ENCODE results near the gene CADM3. TPM values are rescaled to one million over a fixed set of nuclear protein-coding genes. Genes with fewer than 3 reads are reported as not detected.

CADM3 gene
- total and polyA plus RNA-seq, 2 experiments from 2014 or later: 2.0 to 4.4 TPM

- no peak overlapping the region for H3K27ac ChIP-seq (ENCODE audit: low read depth)
- no peaks in the 10 kb centered on the region for H3K4me1 Mint-ChIP-seq
- no peaks in the 10 kb centered on the region for H4K20me1 ChIP-seq (replicated peaks; ENCODE audit: insufficient read depth)
- peak overlapping the region; percentile 68; the same call in 1 of the 2 replicates for H2AFZ ChIP-seq
- peaks cover 3% of the 10 kb centered on the region; the same call in 2 of the 3 replicates for H3K36me3 Mint-ChIP-seq (ENCODE audit: low read depth)
- H3K27me3 Mint-ChIP-seq (ENCODE audit: insufficient read depth, low read depth, poor library complexity): peaks cover 3% of the 10 kb centered on the region
- peaks cover 14% of the 10 kb centered on the region for H3K9me2 ChIP-seq (ENCODE audit: insufficient read depth)
- no peak for ATAC-seq
- H3K4me1 ChIP-seq (ENCODE audit: insufficient read depth): no peaks in the 10 kb centered on the region
- no peaks in the 10 kb centered on the region for H3F3A ChIP-seq (replicated peaks; ENCODE audit: low read depth)
- TF ChIP-seq REST (IDR thresholded peaks at IDR 0.05; ENCODE audit: unreplicated experiment) (no peak), EZH2phosphoT487 (IDR thresholded peaks at IDR 0.05; ENCODE audit: unreplicated experiment) (no peak), POLR2AphosphoS5 (IDR thresholded peaks at IDR 0.05; ENCODE audit: low read depth) (no peak), EZH2 (IDR thresholded peaks at IDR 0.05; ENCODE audit: low read depth, unreplicated experiment) (no peak), ZNF114 (CRISPR knock-in tag; IDR thresholded peaks at IDR 0.05) (no peak), STAT1 (IDR thresholded peaks at IDR 0.05; ENCODE audit: unreplicated experiment) (no peak), NANOG (IDR thresholded peaks at IDR 0.05; ENCODE audit: borderline replicate concordance) (no peak), CREB1 (CRISPR knock-in tag; IDR thresholded peaks at IDR 0.05; ENCODE audit: low read depth) (no peak), ZNF331 (CRISPR knock-in tag; IDR thresholded peaks at IDR 0.05; ENCODE audit: low read depth) (no peak), JUNB (IDR thresholded peaks at IDR 0.05; ENCODE audit: unreplicated experiment) (no peak)
- TF ChIP-seq, protein P1, sequence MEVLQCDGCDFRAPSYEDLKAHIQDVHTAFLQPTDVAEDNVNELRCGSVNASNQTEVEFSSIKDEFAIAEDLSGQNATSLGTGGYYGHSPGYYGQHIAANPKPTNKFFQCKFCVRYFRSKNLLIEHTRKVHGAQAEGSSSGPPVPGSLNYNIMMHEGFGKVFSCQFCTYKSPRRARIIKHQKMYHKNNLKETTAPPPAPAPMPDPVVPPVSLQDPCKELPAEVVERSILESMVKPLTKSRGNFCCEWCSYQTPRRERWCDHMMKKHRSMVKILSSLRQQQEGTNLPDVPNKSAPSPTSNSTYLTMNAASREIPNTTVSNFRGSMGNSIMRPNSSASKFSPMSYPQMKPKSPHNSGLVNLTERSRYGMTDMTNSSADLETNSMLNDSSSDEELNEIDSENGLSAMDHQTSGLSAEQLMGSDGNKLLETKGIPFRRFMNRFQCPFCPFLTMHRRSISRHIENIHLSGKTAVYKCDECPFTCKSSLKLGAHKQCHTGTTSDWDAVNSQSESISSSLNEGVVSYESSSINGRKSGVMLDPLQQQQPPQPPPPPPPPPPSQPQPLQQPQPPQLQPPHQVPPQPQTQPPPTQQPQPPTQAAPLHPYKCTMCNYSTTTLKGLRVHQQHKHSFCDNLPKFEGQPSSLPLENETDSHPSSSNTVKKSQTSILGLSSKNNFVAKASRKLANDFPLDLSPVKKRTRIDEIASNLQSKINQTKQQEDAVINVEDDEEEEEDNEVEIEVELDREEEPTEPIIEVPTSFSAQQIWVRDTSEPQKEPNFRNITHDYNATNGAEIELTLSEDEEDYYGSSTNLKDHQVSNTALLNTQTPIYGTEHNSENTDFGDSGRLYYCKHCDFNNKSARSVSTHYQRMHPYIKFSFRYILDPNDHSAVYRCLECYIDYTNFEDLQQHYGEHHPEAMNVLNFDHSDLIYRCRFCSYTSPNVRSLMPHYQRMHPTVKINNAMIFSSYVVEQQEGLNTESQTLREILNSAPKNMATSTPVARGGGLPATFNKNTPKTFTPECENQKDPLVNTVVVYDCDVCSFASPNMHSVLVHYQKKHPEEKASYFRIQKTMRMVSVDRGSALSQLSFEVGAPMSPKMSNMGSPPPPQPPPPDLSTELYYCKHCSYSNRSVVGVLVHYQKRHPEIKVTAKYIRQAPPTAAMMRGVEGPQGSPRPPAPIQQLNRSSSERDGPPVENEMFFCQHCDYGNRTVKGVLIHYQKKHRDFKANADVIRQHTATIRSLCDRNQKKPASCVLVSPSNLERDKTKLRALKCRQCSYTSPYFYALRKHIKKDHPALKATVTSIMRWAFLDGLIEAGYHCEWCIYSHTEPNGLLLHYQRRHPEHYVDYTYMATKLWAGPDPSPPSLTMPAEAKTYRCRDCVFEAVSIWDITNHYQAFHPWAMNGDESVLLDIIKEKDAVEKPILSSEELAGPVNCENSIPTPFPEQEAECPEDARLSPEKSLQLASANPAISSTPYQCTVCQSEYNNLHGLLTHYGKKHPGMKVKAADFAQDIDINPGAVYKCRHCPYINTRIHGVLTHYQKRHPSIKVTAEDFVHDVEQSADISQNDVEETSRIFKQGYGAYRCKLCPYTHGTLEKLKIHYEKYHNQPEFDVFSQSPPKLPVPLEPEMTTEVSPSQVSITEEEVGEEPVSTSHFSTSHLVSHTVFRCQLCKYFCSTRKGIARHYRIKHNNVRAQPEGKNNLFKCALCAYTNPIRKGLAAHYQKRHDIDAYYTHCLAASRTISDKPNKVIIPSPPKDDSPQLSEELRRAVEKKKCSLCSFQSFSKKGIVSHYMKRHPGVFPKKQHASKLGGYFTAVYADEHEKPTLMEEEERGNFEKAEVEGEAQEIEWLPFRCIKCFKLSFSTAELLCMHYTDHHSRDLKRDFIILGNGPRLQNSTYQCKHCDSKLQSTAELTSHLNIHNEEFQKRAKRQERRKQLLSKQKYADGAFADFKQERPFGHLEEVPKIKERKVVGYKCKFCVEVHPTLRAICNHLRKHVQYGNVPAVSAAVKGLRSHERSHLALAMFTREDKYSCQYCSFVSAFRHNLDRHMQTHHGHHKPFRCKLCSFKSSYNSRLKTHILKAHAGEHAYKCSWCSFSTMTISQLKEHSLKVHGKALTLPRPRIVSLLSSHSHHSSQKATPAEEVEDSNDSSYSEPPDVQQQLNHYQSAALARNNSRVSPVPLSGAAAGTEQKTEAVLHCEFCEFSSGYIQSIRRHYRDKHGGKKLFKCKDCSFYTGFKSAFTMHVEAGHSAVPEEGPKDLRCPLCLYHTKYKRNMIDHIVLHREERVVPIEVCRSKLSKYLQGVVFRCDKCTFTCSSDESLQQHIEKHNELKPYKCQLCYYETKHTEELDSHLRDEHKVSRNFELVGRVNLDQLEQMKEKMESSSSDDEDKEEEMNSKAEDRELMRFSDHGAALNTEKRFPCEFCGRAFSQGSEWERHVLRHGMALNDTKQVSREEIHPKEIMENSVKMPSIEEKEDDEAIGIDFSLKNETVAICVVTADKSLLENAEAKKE (CRISPR knock-in tag; IDR thresholded peaks at IDR 0.05): no peak
- TF ChIP-seq, protein P2, sequence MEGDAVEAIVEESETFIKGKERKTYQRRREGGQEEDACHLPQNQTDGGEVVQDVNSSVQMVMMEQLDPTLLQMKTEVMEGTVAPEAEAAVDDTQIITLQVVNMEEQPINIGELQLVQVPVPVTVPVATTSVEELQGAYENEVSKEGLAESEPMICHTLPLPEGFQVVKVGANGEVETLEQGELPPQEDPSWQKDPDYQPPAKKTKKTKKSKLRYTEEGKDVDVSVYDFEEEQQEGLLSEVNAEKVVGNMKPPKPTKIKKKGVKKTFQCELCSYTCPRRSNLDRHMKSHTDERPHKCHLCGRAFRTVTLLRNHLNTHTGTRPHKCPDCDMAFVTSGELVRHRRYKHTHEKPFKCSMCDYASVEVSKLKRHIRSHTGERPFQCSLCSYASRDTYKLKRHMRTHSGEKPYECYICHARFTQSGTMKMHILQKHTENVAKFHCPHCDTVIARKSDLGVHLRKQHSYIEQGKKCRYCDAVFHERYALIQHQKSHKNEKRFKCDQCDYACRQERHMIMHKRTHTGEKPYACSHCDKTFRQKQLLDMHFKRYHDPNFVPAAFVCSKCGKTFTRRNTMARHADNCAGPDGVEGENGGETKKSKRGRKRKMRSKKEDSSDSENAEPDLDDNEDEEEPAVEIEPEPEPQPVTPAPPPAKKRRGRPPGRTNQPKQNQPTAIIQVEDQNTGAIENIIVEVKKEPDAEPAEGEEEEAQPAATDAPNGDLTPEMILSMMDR (conservative IDR thresholded peaks at IDR 0.05; ENCODE audit: low read depth in 2 of 2): no peak
- TF ChIP-seq, protein P3, sequence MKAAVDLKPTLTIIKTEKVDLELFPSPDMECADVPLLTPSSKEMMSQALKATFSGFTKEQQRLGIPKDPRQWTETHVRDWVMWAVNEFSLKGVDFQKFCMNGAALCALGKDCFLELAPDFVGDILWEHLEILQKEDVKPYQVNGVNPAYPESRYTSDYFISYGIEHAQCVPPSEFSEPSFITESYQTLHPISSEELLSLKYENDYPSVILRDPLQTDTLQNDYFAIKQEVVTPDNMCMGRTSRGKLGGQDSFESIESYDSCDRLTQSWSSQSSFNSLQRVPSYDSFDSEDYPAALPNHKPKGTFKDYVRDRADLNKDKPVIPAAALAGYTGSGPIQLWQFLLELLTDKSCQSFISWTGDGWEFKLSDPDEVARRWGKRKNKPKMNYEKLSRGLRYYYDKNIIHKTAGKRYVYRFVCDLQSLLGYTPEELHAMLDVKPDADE (IDR thresholded peaks at IDR 0.05): no peak
- no peak overlapping the region for H3K4me2 ChIP-seq
- no peak overlapping the region for H3K4me3 Mint-ChIP-seq
- H3K27me3 ChIP-seq (ENCODE audit: insufficient read depth): no peaks in the 10 kb centered on the region
- no peak for DNase-seq (ENCODE audit: low spot score)
- H3K4me3 ChIP-seq: no peak overlapping the region
- H3K36me3 ChIP-seq (ENCODE audit: insufficient read depth): no peaks in the 10 kb centered on the region
- no peaks in the 10 kb centered on the region for H3K79me2 ChIP-seq (replicated peaks; ENCODE audit: insufficient read depth)
- H3K27ac Mint-ChIP-seq: peak overlapping the region; percentile 70; the same call in 1 of the 2 replicates
- peaks cover 14% of the 10 kb centered on the region for H3K9me3 Mint-ChIP-seq
Observed at GRCh38 chr1:159247266-159247665, 75.9 kb downstream of the CADM3 start.
